Measurements from ENCODE around the gene MEG3.

The MEG3 gene

GRCh38 chr14:100825713-100826331, at the start of gene MEG3:
TSS of gene MEG3 (plus strand) at chr14:100826118.
- DNase-seq: no peak

- no peak for DNase-seq
These were observed 49.1 kb upstream of the MEG3 start for GRCh38 chr14:100776681-100777365.

DNA sequence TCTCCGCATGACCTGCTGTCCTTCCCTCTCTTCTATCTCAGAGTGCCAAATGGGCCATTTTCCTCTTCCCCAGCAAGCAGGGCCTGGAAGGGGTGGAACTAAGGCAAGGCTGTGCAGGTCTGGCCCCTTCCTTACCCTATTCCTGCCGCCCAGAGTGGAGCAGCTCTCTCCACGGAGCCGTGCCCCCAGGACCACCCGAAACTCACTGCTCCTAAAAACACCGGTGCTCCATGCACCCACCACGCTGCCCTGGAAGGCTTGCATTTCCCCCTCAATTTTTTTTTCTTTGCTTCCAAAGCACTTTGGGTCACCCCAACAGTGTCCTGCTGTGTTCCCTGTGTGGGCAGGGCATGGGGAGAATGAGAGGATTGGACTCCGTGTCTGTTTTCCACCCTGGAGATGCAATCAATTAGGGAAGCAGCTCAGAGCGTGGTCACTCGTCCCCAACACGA, 48.5 kb upstream of the MEG3 start:
- DNase-seq: no peak

GRCh38 chr14:100777818-100778525, 47.9 kb upstream of the MEG3 start:
- DNase-seq: no peak

GRCh38 chr14:100778526-100778882, 47.4 kb upstream of the MEG3 start:
- no peak for DNase-seq

- DNase-seq: no peak
These were observed 46.8 kb upstream of the MEG3 start for GRCh38 chr14:100778951-100779690.

- no peak for DNase-seq
These were observed 46.2 kb upstream of the MEG3 start for GRCh38 chr14:100779691-100780080.

- DNase-seq: no peak
These were observed 45.7 kb upstream of the MEG3 start for GRCh38 chr14:100780246-100780645.

DNA sequence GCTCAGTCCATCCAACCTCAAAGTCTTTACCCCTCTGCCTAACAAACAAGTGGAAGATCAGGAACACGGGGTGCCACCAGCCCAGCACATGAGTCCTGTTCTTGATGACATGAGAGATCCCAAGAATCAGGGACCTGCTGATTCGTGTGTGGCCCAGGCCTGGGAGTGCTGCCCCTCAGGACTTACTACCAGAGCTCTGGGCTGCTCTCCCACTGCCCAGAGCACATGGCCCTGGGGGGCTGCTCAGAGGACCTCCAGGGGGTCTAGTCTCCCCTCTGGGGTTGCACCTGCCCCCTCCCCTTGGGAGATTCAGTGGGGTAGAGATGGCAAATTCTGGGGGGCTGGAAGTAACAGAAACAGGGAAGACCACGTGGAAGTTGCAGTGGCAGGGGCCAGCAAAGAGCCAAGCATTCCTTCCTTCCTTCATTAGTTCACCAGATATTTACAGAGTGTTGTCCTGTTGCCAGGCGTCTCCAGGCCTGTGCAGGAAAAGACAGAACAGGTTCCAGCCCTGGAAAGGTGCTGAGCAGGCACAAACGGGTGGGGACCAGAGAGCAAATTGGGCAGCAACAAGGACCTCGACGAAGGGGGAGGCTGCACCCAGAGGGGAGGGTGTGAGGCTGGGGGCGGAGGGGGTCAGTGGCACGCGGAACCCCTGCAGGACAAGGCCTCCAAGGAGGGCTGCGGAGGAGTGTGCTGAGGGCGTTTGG, 45.1 kb upstream of the MEG3 start:
- DNase-seq: no peak

DNA sequence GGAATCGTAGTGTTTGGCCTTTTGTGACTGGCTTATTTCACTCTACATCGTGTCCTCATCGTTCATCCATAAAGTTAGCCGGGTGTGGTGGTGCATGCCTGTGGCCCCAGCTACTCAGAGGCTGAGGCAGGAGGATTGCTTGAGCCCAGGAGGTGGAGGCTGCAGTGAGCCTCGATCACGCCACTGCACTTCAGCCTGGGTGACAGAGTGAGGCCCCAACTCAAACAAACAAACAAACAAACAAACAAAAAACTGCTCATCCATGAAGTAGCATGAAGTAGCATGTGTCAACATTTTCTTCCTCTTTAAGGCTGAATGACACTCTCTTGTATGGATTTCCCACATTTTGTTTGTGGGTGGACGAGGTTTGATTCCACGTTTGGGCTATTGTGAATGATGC, 44.0 kb upstream of the MEG3 start:
- no peak for DNase-seq

DNA sequence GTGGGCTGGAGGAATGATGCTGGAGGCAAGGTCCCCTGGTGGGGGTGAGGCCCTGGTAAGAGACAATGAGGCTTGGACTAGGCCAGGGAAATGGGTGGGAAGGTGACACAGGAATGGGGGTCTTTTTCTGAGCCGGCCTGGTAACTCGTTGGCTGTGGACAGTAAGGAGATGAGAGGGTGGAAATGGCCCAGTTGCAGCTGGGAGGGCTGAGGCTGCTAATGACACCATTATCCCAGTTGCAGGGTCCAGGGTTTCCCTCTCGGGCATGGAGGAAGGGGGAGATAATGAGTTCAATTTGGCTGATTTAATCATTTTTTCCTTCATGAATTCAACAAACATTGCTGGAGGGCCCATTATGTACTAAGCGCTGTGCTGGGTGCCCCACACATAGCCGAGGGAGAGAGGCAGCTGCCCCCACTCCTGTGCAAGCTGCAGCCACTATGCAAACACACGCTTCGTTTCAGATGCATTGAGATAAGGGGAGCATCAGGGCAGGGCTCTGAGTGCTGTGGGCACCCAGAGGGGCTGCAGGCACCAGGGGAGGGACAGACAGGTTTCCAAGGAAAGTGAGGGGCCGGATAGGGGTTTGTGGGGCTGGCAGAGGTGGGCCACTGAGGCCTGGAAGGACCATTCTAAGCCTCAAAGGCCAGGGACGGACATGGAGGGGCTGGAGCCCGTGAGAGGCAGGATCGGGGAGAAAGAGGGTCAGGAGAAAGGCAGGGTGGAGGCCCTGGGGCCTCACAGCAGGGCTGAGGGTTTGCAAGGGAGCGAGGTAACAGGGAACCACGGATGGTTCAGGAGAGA, 43.2 kb upstream of the MEG3 start:
- DNase-seq: no peak

GRCh38 chr14:100783630-100784370, 42.1 kb upstream of the MEG3 start:
- no peak for DNase-seq

- no peak for DNase-seq
These were observed 41.2 kb upstream of the MEG3 start for GRCh38 chr14:100784523-100785337.

GRCh38 chr14:100785338-100785615, 40.6 kb upstream of the MEG3 start:
- no peak for DNase-seq

GRCh38 chr14:100785626-100786025, 40.3 kb upstream of the MEG3 start:
- no peak for DNase-seq

- no peak for DNase-seq
These were observed 39.8 kb upstream of the MEG3 start for GRCh38 chr14:100786131-100786530.

DNA sequence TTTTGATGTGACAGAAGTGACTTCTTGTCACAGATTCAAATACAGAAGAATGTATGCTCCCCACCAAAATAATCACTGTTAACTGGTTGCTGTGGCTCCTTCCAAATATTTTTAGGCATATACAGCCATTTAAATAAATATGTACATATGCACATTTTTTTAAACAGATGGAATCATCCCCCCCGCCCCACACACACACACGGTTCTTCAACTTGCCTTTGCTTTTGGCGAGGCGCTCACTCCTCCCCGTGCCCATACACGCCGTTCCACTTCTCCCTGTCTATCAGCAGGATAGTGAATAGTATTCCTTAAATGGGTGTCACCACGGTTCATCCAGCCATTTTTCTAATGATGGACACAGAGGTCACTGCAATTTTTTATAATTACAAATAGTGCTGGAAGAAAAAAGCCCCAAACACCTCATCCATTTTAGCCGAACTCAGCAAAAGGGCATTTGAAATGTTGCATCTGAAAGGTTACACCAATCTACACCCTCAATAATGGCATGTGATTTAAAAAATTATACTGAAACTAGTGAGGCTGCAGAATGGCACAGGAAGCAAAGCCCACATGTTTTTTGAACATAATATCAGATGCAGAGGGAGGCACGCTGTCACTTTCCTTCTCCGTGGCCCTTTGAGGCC, 39.2 kb upstream of the MEG3 start:
- no peak for DNase-seq

DNA sequence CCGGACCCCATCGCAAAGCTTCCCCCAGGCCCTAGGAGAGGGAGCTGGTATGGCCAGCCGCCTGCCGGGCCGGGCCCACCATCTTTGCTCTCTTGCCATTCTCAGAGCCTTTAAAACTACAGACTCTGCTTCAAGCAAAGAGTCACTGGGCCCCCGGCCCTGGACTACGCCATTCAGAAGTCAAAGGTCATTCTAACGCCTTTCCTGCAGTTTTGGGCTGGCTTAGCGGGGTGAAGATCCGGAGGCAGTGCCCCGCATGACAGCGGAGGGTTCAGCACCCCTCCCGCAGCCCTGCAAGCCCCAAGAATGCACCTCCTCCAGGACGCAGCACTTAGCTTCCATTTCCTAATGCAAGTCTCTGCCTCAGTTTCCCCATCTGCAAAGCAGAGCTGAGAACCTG, 38.3 kb upstream of the MEG3 start:
- DNase-seq: no peak

DNA sequence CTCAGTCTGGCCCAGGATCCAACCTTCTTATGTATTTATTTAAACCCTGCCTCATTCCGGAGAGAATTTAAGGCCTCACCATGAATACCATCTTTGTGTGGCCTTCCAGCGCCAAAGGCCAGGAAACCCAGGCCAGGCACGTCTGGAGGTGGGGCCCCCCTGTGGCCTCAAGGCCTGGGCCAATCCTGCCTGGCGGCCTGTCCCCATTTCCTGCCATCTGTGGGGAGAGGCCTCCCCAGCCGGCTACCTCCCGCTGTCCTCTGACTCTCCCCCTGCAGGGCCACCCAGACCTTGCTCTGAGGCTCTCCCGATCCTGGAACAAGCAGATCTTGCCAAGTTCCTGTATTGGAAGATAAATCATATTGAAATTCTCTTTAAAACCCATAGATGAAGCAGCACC, 37.4 kb upstream of the MEG3 start:
- DNase-seq: no peak

- DNase-seq: no peak
These were observed 37.0 kb upstream of the MEG3 start for GRCh38 chr14:100788942-100789341.

All from activated effector memory CD4-positive, alpha-beta T cell treated with Interleukin-2 at 50 U/mL for 16 hours (primary cell).